Fibroblast of the conjunctiva (primary cell): Measurements from ENCODE around the gene KCNN3.

ENCODE experiments used
- DNase-seq: peaks from one replicate; pipeline ENCODE4 v3.0.0-alpha.2; 2010; ENCODE audit warnings: low read depth

KCNN3 gene

GRCh38 chr1:154879038-154879421, 8.9 kb upstream of the KCNN3 start:
- no peak for DNase-seq

- DNase-seq = peak; percentile 51
Observed at GRCh38 chr1:154878371-154879037, 8.4 kb upstream of the KCNN3 start.

GRCh38 chr1:154877370-154877974, 7.4 kb upstream of the KCNN3 start:
- DNase-seq = no peak

- no peak for DNase-seq
Observed at GRCh38 chr1:154876842-154877369, 6.8 kb upstream of the KCNN3 start.

- DNase-seq = no peak
Observed at GRCh38 chr1:154874465-154874864, 4.4 kb upstream of the KCNN3 start.

GRCh38 chr1:154873321-154873950, 3.4 kb upstream of the KCNN3 start:
- no peak for DNase-seq

- DNase-seq = no peak
Observed at GRCh38 chr1:154871374-154871773, 1.3 kb upstream of the KCNN3 start.

GRCh38 chr1:154870734-154871133, 653 bp upstream of the KCNN3 start:
- no peak for DNase-seq

GRCh38 chr1:154869351-154870114, 548 bp downstream of the KCNN3 start:
- peak; percentile 6 for DNase-seq

GRCh38 chr1:154867841-154868605, 2.1 kb downstream of the KCNN3 start:
- DNase-seq = no peak

- peak; percentile 8 for DNase-seq
Observed at GRCh38 chr1:154867064-154867825, 2.8 kb downstream of the KCNN3 start.

GRCh38 chr1:154866257-154867063, 3.6 kb downstream of the KCNN3 start:
- DNase-seq = no peak

- no peak for DNase-seq
Observed at GRCh38 chr1:154865442-154866256, 4.4 kb downstream of the KCNN3 start.

GRCh38 chr1:154864189-154864975, 5.7 kb downstream of the KCNN3 start:
- no peak for DNase-seq

- DNase-seq = no peak
Observed at GRCh38 chr1:154863315-154864174, 6.5 kb downstream of the KCNN3 start.

GRCh38 chr1:154862907-154863306, 7.2 kb downstream of the KCNN3 start:
- DNase-seq = no peak

GRCh38 chr1:154861607-154862094, 8.4 kb downstream of the KCNN3 start:
- no peak for DNase-seq
